Stimulated activated CD4-positive, alpha-beta T cell treated with anti-CD3 and anti-CD28 coated beads, Interleukin-2, amount 100 ng/mL, for 48 hours (primary cell): ENCODE results near the gene POTEC.
"Not testable (repeated sequence)": the region's sequence is repeated elsewhere in the genome, so short reads cannot be mapped to it uniquely, and the experiment has no call there.

Experiments
- DNase-seq, 2 donors: peaks; one replicate each; pipeline ENCODE4 v3.0.0-alpha.2; 2020

The POTEC gene

DNA sequence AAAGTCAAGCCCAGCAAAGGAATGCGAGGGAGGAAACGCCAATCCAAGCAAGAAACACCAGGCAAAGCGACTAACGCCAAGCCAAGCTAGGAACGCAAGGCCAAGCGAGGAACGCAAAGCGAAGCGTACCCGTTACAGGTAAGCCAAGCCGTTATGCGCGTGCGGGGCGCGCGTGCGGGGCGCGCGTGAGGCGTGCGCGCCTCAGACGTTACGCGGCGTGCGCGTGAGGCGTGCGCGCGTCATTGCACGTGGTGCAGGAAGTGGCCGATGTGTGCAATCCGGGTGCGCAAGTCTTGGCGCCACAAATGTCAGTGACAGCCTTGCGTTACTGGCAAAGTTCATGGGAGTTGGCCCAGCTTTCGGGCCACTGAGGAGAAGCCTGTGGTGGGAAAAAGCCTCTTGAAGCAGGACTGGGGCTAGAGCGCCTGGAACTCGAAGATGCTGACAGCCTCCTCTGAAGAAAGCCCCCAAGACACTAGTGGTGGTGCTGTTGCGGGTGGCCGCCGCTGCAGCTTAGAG lies at the start of gene POTEC:
POTEC (minus strand) TSS at position 155 of the 519 bp plus-strand sequence. CDS start 454 bp downstream, outside the sequence.
- not testable (repeated sequence) for DNase-seq

GRCh38 chr18:14577971-14578370 lies 34.6 kb upstream of the POTEC start:
- DNase-seq = no peak

DNA sequence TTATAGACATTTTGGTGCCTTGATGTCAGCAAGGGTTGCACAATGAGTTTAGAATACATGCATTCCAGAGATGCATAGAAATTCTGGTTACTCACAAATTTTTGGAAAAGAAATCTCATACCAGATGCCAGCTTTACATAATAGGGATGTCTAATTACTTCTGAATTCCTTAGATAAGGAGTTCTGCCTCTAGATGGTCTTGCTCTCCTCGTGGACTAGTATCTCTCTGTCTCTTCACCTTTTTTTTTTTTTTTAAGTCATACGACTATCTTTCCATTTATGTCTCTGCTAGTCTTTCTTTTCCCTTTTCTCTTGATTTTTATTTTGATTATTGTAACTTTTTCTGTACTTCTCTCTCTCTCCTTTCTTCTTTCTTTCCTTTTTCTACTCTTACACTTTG lies 16.1 kb upstream of the POTEC start:
- DNase-seq = not testable (repeated sequence)

- DNase-seq = not testable (repeated sequence)
Measured at GRCh38 chr18:14531659-14532058, 11.7 kb downstream of the POTEC start.

DNA sequence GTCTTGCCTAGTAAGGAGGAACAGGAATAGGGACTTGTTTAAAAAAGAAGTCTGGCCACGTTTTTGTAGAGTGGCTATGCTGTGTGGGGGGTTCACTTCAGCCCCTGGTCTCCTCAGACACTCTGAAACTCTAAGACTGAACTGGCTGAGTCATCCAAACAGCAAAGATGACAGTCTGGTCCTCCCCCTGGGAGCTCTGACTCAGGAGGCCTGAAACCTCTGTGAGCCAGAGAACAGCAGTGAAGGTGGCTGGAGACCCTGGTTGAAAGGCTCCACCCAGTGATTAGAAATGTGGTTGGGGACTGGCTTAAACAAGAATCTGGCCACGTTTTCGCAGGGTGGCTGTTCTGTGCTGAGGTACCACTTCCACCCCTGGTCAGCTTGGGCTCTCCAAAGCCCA lies 32.7 kb downstream of the POTEC start:
- DNase-seq = not testable (repeated sequence)

GRCh38 chr18:14503691-14504090 lies 39.7 kb downstream of the POTEC start:
- not testable (repeated sequence) for DNase-seq

GRCh38 chr18:14501894-14502293 lies 41.5 kb downstream of the POTEC start:
- not testable (repeated sequence) for DNase-seq

DNA sequence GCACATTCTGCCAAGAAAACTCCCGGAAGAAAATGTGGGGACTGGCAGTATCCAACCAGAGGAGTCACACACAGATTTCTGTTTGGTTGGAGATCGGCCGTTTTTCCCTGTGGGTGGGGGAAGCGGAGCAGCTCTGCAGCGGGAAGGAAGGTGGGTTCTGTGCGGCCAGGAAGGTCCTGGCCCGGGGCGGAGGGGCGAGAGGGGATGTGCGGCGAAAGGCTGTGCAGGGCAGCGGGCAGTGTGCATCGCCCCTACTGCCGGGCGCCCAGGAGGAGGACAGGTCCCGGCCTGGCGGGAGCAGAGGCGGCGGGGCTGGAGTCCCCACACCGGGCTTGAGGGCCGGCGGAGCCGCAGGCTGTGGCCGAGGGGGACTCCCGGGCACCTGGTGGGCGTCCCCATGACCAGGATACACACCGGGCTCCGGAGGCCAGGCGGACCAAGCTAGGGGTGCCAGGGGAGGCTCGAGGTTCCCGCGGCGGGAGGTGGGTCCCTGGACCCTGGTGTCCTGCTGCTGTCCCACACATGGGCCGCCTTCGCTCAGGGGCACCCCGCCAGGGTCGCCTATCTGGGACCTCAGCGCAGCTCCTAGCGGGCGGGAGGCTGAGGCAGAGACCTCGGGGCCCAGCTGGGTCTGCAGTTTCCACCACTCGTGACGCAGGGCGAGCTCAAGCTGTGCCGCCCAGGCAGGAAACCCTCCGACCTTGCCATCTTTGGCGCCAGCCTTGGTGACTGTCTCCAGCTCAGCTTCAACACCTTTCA lies 54.0 kb downstream of the POTEC start:
- not testable (repeated sequence) for DNase-seq

DNA sequence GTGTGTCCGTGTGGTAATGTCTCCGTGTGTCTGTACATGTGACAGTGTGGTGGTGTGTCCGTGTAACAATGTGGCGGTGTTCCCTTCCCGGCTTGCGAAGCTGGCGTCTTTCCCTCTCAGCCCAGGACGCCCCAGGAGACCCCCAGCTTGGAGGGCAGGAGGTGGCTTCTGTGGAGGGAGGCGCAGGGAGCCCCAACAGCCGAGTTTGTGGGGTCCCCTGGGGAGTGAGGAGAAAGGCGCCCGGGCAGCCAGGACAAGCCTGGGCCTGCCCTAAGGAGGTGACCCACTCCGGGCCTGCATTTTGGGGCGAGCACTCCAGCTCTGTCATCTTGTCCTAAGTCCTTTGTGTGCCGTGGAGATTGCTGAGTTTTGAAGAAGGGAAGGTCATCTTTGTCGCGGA lies 54.6 kb downstream of the POTEC start:
- DNase-seq = not testable (repeated sequence)

DNA sequence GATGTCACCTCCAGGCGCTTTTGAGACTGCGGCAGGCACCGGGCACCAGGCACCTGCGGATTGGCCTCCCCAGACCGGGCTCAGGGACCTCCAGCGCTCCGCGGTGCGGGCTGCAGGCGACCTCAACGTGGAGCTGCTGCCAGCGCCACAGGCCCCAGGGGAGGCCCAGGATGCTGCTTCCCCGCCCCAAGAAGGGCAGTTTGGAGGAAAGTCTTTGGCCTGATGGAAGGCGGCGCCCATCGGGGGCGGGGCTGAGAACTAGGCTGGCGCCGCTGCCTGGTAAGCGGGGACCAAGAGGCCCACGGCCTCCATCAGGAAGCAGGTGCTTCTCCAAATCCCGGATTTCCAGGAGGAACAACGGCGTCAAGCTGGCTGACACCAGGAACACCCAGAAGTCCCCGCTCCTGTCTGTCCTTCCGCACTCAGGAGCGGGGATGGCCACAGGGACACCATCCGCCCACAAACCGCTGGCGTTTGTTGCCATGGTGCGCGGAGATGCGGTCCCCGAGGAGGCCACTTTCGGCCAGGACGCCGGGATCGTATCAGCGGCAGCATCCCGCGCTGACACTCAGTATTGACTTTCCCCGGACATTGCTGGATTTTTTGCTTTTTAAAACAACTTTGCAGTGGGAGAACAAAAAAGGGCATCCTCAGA lies 56.3 kb downstream of the POTEC start:
- not testable (repeated sequence) for DNase-seq

DNA sequence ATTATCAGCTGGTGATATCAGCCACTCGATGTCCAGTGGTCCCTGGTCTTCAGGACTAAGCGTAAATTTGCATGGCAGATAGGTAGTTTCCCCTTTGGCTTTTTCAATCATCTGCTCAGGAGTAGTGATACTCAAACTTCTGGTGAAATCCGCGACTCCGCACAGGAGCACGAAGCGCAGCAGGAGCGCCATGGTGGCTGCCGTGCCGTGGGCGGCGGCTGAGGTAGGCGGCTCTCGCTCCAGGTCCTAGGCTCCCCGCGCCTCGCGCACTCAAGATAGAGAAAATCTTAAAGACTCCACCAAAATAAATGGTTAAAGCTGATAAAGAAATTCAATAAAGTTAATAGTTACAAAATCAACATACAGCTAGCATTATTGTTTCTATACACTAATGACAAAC lies 64.3 kb downstream of the POTEC start:
- not testable (repeated sequence) for DNase-seq

DNA sequence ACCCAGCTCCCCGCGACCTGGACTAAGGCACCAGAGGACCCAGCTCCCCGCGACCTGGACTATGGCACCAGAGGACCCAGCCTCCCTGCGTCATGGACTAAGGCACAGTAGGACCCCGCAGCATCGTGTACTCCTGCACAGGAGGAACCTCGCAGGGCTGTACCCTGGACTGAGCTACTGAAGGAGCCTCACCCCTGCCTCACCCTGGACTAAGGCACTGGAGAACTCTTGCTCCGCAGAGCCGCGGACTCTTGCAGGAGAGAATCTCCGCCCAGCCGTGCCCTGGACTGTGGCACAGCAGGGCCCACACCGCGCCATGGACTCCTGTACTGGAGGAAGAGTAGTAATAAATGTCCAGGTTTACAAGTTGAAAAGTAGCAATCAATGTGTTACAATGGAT lies 67.9 kb downstream of the POTEC start:
- DNase-seq = not testable (repeated sequence)

- not testable (repeated sequence) for DNase-seq
Measured at GRCh38 chr18:14474752-14475151, 68.6 kb downstream of the POTEC start.

GRCh38 chr18:14474007-14474720 lies 69.2 kb downstream of the POTEC start:
- not testable (repeated sequence) for DNase-seq

- DNase-seq = not testable (repeated sequence)
Measured at GRCh38 chr18:14473250-14474006, 70.0 kb downstream of the POTEC start.

DNA sequence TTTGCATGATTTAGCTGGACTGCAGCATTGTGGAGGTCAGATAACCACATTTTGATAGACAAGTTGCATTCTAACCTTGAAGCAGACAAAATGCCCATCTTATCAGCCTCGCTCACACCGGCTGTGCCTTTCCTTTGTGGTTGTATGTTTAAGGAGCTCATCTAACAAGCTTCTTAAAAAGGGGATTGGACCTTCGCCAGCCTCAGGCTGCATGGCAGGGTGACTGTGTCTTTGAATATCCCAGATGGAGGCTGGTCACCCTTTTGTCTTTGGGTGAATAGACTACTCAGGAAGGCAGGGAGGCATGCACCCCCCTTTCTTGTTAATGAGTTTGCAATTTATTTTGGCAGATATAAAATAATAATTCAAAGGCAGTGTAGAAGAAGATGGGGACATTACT lies 72.1 kb downstream of the POTEC start:
- DNase-seq = not testable (repeated sequence)

DNA sequence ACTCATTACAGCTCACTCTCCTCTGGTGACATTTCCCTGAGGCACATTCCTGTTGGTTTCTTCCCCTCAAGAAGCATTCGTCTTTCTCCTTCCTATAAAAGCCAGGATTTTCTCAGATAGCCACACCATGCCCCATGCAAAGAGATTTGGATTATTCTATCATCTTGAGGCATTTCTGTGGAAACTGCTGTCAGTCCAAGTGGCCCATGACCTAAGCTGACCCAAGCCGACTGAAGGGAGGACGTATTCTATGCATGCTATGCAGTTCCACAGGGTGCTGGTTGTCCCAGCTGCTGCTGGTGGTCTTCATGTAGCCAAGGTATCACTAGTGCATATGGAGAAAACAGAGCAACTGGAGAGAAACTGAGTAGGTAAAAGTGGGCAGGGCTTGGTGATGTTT lies 73.0 kb downstream of the POTEC start:
- not testable (repeated sequence) for DNase-seq

GRCh38 chr18:14470046-14470445 lies 73.4 kb downstream of the POTEC start:
- not testable (repeated sequence) for DNase-seq

DNA sequence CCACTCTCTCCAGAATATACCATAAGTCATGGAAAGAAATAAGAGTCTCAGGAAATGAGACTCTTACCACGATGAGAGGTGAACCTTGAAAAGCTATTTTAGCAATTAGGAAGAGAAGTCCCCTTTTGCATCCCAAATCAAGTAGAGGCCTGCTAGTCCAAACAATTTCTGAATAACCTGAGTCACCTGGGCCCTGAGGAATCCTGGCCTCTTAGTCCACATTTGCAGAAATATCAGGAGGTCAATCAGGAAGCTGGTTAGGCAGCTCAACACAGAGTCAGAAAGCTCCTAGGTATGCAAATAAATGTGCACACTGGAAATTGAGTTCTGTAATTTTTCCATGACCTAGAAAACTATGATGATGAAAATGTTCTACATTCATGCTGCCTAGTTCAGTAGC lies 77.4 kb downstream of the POTEC start:
- DNase-seq = not testable (repeated sequence)
